Measurements from ENCODE around the gene MTPN.

Gene MTPN

GRCh38 chr7:135942614-135943013 lies 34.5 kb downstream of the MTPN start:
- no peak overlapping the region for H3K9ac ChIP-seq (ENCODE audit: low read length)
- no peaks in the 10 kb centered on the region; the same call in 1 of the 2 replicates for H3K36me3 ChIP-seq (replicated peaks; ENCODE audit: insufficient read depth, low read length)
- H2AFZ ChIP-seq (ENCODE audit: low read length) = no peak overlapping the region
- TF ChIP-seq EZH2phosphoT487 (IDR thresholded peaks at IDR 0.05; ENCODE audit: low read length) (no peak), CTCF (IDR thresholded peaks at IDR 0.05; ENCODE audit: low read length) (no peak), EZH2 (optimal IDR thresholded peaks at IDR 0.05; ENCODE audit: low read depth, low read length) (no peak)
- no peaks in the 10 kb centered on the region for H3K9me2 ChIP-seq (replicated peaks; ENCODE audit: insufficient read depth, low read length)
- no peaks in the 10 kb centered on the region for H3K27me3 ChIP-seq (replicated peaks; ENCODE audit: insufficient read depth, low read length)
- no peaks in the 10 kb centered on the region for H3K9me3 ChIP-seq (replicated peaks; ENCODE audit: insufficient read depth, low read length)
- peaks cover 58% of the 10 kb centered on the region for H3K79me2 ChIP-seq (ENCODE audit: low read length)
- no peak for DNase-seq
- no peak overlapping the region for H3K27ac ChIP-seq (ENCODE audit: low read length)
- no peak overlapping the region for H3K4me2 ChIP-seq (ENCODE audit: low read depth, low read length)
- H3K4me1 ChIP-seq (ENCODE audit: low read length) = 0 out of 2 replicates have a peak, but pooled peaks cover 7% of the 10 kb centered on the region
- H4K20me1 ChIP-seq (ENCODE audit: insufficient read depth, low read length) = no peaks in the 10 kb centered on the region
- H3F3A ChIP-seq (ENCODE audit: insufficient read depth, low read length) = no peaks in the 10 kb centered on the region
- no peak overlapping the region for H3K4me3 ChIP-seq (ENCODE audit: low read length)

- no peaks in the 10 kb centered on the region for H3F3A ChIP-seq (ENCODE audit: insufficient read depth, low read length)
- no peak for TF ChIP-seq EZH2 (optimal IDR thresholded peaks at IDR 0.05; ENCODE audit: low read depth, low read length)
- TF ChIP-seq EZH2phosphoT487 (IDR thresholded peaks at IDR 0.05; ENCODE audit: low read length) = no peak
- TF ChIP-seq CTCF (IDR thresholded peaks at IDR 0.05; ENCODE audit: low read length) = no peak
- no peaks in the 10 kb centered on the region; the same call in 1 of the 2 replicates for H4K20me1 ChIP-seq (ENCODE audit: insufficient read depth, low read length)
- no peak for DNase-seq
- H3K9me2 ChIP-seq (replicated peaks; ENCODE audit: insufficient read depth, low read length) = no peaks in the 10 kb centered on the region
- H3K9me3 ChIP-seq (replicated peaks; ENCODE audit: insufficient read depth, low read length) = no peaks in the 10 kb centered on the region
- no peak overlapping the region for H3K4me2 ChIP-seq (ENCODE audit: low read depth, low read length)
- no peak overlapping the region for H2AFZ ChIP-seq (ENCODE audit: low read length)
- H3K4me1 ChIP-seq (ENCODE audit: low read length) = 0 out of 2 replicates have a peak, but pooled peaks cover 7% of the 10 kb centered on the region
- no peak overlapping the region for H3K4me3 ChIP-seq (ENCODE audit: low read length)
- peaks cover 68% of the 10 kb centered on the region for H3K79me2 ChIP-seq (ENCODE audit: low read length)
- H3K27me3 ChIP-seq (replicated peaks; ENCODE audit: insufficient read depth, low read length) = no peaks in the 10 kb centered on the region
- H3K27ac ChIP-seq (ENCODE audit: low read length) = no peak overlapping the region
- H3K9ac ChIP-seq (ENCODE audit: low read length) = no peak overlapping the region
- H3K36me3 ChIP-seq (replicated peaks; ENCODE audit: insufficient read depth, low read length) = no peaks in the 10 kb centered on the region
Observed at GRCh38 chr7:135940077-135941075, 36.8 kb downstream of the MTPN start.

GRCh38 chr7:135939261-135939812 lies 37.8 kb downstream of the MTPN start:
- Histone ChIP-seq H3K4me2 (ENCODE audit: low read depth, low read length) (no peak overlapping the region), H3K9me3 (replicated peaks; ENCODE audit: insufficient read depth, low read length) (no peaks in the 10 kb centered on the region), H3K36me3 (replicated peaks; ENCODE audit: insufficient read depth, low read length) (no peaks in the 10 kb centered on the region), H4K20me1 (ENCODE audit: insufficient read depth, low read length) (no peaks in the 10 kb centered on the region; the same call in 1 of the 2 replicates), H2AFZ (ENCODE audit: low read length) (no peak overlapping the region), H3K4me3 (ENCODE audit: low read length) (no peak overlapping the region), H3K27me3 (replicated peaks; ENCODE audit: insufficient read depth, low read length) (no peaks in the 10 kb centered on the region), H3K4me1 (ENCODE audit: low read length) (0 out of 2 replicates have a peak, but pooled peaks cover 7% of the 10 kb centered on the region), H3K9me2 (replicated peaks; ENCODE audit: insufficient read depth, low read length) (no peaks in the 10 kb centered on the region), H3F3A (ENCODE audit: insufficient read depth, low read length) (no peaks in the 10 kb centered on the region), H3K79me2 (ENCODE audit: low read length) (peaks cover 70% of the 10 kb centered on the region), H3K9ac (ENCODE audit: low read length) (no peak overlapping the region), H3K27ac (ENCODE audit: low read length) (no peak overlapping the region)
- no peak for DNase-seq
- TF ChIP-seq CTCF (IDR thresholded peaks at IDR 0.05; ENCODE audit: low read length) (no peak), EZH2 (optimal IDR thresholded peaks at IDR 0.05; ENCODE audit: low read depth, low read length) (no peak), EZH2phosphoT487 (IDR thresholded peaks at IDR 0.05; ENCODE audit: low read length) (no peak)

Measured in MM.1S (cell line).